Measurements from ENCODE around the gene CFAP20. TPM values are rescaled to one million over a fixed set of nuclear protein-coding genes. Genes with fewer than 3 reads are reported as not detected.

The CFAP20 gene
- total RNA-seq, 1 experiment from 2014 or later = 60.4 TPM

- Mint-ChIP-seq H3K4me1 (no peaks in the 10 kb centered on the region), H3K4me3 (no peak overlapping the region), H3K36me3 (ENCODE audit: insufficient read depth in 1 of 3, low read depth in 3 of 3) (peaks cover 18 to 88% (median 78%) of the 10 kb centered on the region in 3 experiments; a peak in 6 of 7 replicates)
Measured at GRCh38 chr16:58170223-58170622, 41.0 kb upstream of the CFAP20 start.

More at GRCh38 chr16:58170223-58170622, 41.0 kb upstream of the CFAP20 start:
- Histone ChIP-seq H4K5ac (ENCODE audit: insufficient read length, low read depth, low read length) (no peak overlapping the region), H4K8ac (replicated peaks; ENCODE audit: insufficient read length, low read depth, low read length) (no peak overlapping the region), H3K27me3 (ENCODE audit: insufficient read depth, low read length) (no peaks in the 10 kb centered on the region), H3K9ac (ENCODE audit: extremely low read depth, insufficient read length, low read length) (no peak overlapping the region), H3K4me1 (ENCODE audit: insufficient read depth, low read length) (no peaks in the 10 kb centered on the region), H3K56ac (ENCODE audit: insufficient read length, low read depth, low read length) (no peak overlapping the region), H3K4ac (ENCODE audit: low read depth, low read length) (no peak overlapping the region), H2BK5ac (ENCODE audit: insufficient read length, low read length) (no peak overlapping the region), H2BK15ac (ENCODE audit: low read depth, low read length) (no peak overlapping the region), H3T11ph (ENCODE audit: low read length) (no peak overlapping the region), H2AFZ (ENCODE audit: low read length) (no peak overlapping the region), H4K20me1 (ENCODE audit: control insufficient read depth, insufficient read depth, insufficient read length) (no peaks in the 10 kb centered on the region), H3K23ac (ENCODE audit: insufficient read length, low read depth, low read length) (no peak overlapping the region), H3K4me2 (ENCODE audit: insufficient read depth, insufficient read length, low read length) (no peak overlapping the region), H3K27ac (ENCODE audit: insufficient read length, low read depth, low read length) (no peak overlapping the region), H2AK5ac (ENCODE audit: insufficient read length, low read length) (no peak overlapping the region), H3K79me2 (ENCODE audit: insufficient read depth, low read length) (no peaks in the 10 kb centered on the region; the same call in 1 of the 2 replicates), H2BK20ac (ENCODE audit: low read depth, low read length, poor library complexity, severe bottlenecking) (no peak overlapping the region), H3K9me3 (ENCODE audit: control insufficient read depth, low read depth, low read length) (no peaks in the 10 kb centered on the region), H2BK12ac (ENCODE audit: insufficient read length, low read depth, low read length) (no peak overlapping the region), H3K23me2 (ENCODE audit: insufficient read length, low read depth, low read length, poor library complexity, severe bottlenecking) (no peaks in the 10 kb centered on the region), H3K18ac (ENCODE audit: insufficient read length, low read depth, low read length) (no peak overlapping the region), H3K79me1 (ENCODE audit: insufficient read depth, low read depth, low read length, poor library complexity, severe bottlenecking) (no peaks in the 10 kb centered on the region), H4K91ac (ENCODE audit: insufficient read length, low read depth, low read length) (no peak overlapping the region), H2BK120ac (ENCODE audit: low read depth, low read length, poor library complexity, severe bottlenecking) (no peak overlapping the region), H3K14ac (ENCODE audit: insufficient read depth, low read length) (no peak overlapping the region)
- DNase-seq = no peak
- Mint-ChIP-seq H3K27ac (no peak overlapping the region), H3K9me3 (no peaks in the 10 kb centered on the region), H3K27me3 (ENCODE audit: low read depth) (no peaks in the 10 kb centered on the region)
- no CpG with 5 or more reads among the region's 2 CpGs for WGBS (ENCODE audit: extremely low coverage, insufficient read length, low lambda C conversion rate)
- no peak for TF ChIP-seq CTCF (conservative IDR thresholded peaks at IDR 0.05)

Measured in H9 (cell line).